OCI-LY7 (cell line): ENCODE data around the gene CFAP77.

Experiments
- EZH2phosphoT487 ChIP-seq: fragments of 200-600 bp; sonication (generic); IDR thresholded peaks from 2 replicates; pipeline ENCODE4 v1.6.1; 2018; ENCODE audit warnings: low read depth, borderline replicate concordance, mild to moderate bottlenecking, mixed run types, antibody characterized with exemption, low read length, moderate library complexity, mixed read lengths
- TF ChIP-seq, protein P1 (sequence below): fragments of 200-600 bp; sonication (generic); conservative IDR thresholded peaks from 2 replicates; pipeline ENCODE4 v1.5.1; 2014; ENCODE audit warnings: mild to moderate bottlenecking, antibody characterized with exemption, low read length, moderate library complexity, mixed read lengths

DNA sequence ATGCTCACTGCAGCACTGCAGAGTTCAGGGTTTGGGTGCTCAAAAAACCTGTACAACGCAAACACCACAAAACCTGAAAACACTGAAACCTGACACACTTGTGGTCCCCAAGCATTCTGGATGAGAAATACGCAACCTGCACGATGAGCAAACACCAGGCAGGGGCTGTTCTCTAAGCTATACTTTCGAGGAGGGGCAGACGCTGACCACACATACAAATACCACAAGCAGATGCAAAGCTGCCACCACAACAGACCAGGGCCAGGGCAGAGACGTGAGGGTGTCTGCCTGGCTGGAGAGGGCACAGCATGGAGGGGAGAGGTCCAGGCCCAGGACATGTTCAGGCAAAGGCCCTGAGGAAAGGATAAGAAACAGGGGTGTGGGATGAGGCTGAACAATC is 195.4 kb downstream of the CFAP77 start:
- TF ChIP-seq, protein P1, sequence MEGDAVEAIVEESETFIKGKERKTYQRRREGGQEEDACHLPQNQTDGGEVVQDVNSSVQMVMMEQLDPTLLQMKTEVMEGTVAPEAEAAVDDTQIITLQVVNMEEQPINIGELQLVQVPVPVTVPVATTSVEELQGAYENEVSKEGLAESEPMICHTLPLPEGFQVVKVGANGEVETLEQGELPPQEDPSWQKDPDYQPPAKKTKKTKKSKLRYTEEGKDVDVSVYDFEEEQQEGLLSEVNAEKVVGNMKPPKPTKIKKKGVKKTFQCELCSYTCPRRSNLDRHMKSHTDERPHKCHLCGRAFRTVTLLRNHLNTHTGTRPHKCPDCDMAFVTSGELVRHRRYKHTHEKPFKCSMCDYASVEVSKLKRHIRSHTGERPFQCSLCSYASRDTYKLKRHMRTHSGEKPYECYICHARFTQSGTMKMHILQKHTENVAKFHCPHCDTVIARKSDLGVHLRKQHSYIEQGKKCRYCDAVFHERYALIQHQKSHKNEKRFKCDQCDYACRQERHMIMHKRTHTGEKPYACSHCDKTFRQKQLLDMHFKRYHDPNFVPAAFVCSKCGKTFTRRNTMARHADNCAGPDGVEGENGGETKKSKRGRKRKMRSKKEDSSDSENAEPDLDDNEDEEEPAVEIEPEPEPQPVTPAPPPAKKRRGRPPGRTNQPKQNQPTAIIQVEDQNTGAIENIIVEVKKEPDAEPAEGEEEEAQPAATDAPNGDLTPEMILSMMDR, result no peak
- TF ChIP-seq EZH2phosphoT487, result no peak
